ENCODE measurements around the gene GPR156.

GPR156 gene

GRCh38 chr3:120258009-120258408 lies 27.0 kb downstream of the GPR156 start:
- H3K4me2 ChIP-seq (ENCODE audit: low read depth, low read length, poor library complexity, severe bottlenecking), result no peak overlapping the region
- H2AFZ ChIP-seq (ENCODE audit: low read depth, low read length, severe bottlenecking), result no peak overlapping the region
- no peak overlapping the region for H3K4me3 ChIP-seq (ENCODE audit: insufficient read depth, low read length, poor library complexity, severe bottlenecking)
- no peaks in the 10 kb centered on the region for H3K79me2 ChIP-seq (ENCODE audit: insufficient read depth, low read length)
- H3K27me3 ChIP-seq (ENCODE audit: low read length), result 0 out of 2 replicates have a peak, but pooled peaks cover 2% of the 10 kb centered on the region
- H4K20me1 ChIP-seq (ENCODE audit: low read depth, low read length), result no peaks in the 10 kb centered on the region
- H3K9ac ChIP-seq (ENCODE audit: low read length), result no peak overlapping the region
- H3F3A ChIP-seq (ENCODE audit: insufficient read depth), result no peaks in the 10 kb centered on the region
- H3K36me3 ChIP-seq (ENCODE audit: low read length), result no peaks in the 10 kb centered on the region
- H3K27ac ChIP-seq (ENCODE audit: low read depth, low read length), result no peak overlapping the region
- TF ChIP-seq CTCF (IDR thresholded peaks at IDR 0.05; ENCODE audit: insufficient read depth, low read length, poor library complexity, severe bottlenecking) (no peak), EZH2phosphoT487 (conservative IDR thresholded peaks at IDR 0.05; ENCODE audit: low read length) (no peak)
- 0 out of 2 replicates have a peak, but pooled peaks cover 5% of the 10 kb centered on the region for H3K9me3 ChIP-seq (ENCODE audit: insufficient read depth, low read length)
- H3K9me2 ChIP-seq (replicated peaks; ENCODE audit: insufficient read depth, low read length), result no peaks in the 10 kb centered on the region

GRCh38 chr3:120245386-120245785 lies 39.6 kb downstream of the GPR156 start:
- no peaks in the 10 kb centered on the region for H3K9me2 ChIP-seq (replicated peaks; ENCODE audit: insufficient read depth, low read length)

GRCh38 chr3:120244834-120245225 lies 40.2 kb downstream of the GPR156 start:
- Histone ChIP-seq H3K9me3 (ENCODE audit: insufficient read depth, low read length) (no peaks in the 10 kb centered on the region), H3K9me2 (replicated peaks; ENCODE audit: insufficient read depth, low read length) (no peaks in the 10 kb centered on the region), H4K20me1 (ENCODE audit: low read depth, low read length) (no peaks in the 10 kb centered on the region), H3K79me2 (ENCODE audit: insufficient read depth, low read length) (no peaks in the 10 kb centered on the region), H3K9ac (ENCODE audit: low read length) (no peak overlapping the region), H3K27ac (ENCODE audit: low read depth, low read length) (no peak overlapping the region), H3F3A (ENCODE audit: insufficient read depth) (no peaks in the 10 kb centered on the region), H3K4me2 (ENCODE audit: low read depth, low read length, poor library complexity, severe bottlenecking) (no peak overlapping the region), H3K36me3 (ENCODE audit: low read length) (no peaks in the 10 kb centered on the region), H3K4me3 (ENCODE audit: insufficient read depth, low read length, poor library complexity, severe bottlenecking) (no peak overlapping the region), H3K27me3 (ENCODE audit: low read length) (no peaks in the 10 kb centered on the region), H2AFZ (ENCODE audit: low read depth, low read length, severe bottlenecking) (no peak overlapping the region)
- TF ChIP-seq CTCF (IDR thresholded peaks at IDR 0.05; ENCODE audit: insufficient read depth, low read length, poor library complexity, severe bottlenecking) (no peak), EZH2phosphoT487 (conservative IDR thresholded peaks at IDR 0.05; ENCODE audit: low read length) (no peak)

More at GRCh38 chr3:120245386-120245785, 39.6 kb downstream of the GPR156 start:
- H3K27me3 ChIP-seq (ENCODE audit: low read length), result no peaks in the 10 kb centered on the region
- H3K4me2 ChIP-seq (ENCODE audit: low read depth, low read length, poor library complexity, severe bottlenecking), result no peak overlapping the region
- no peak overlapping the region for H3K4me3 ChIP-seq (ENCODE audit: insufficient read depth, low read length, poor library complexity, severe bottlenecking)
- TF ChIP-seq CTCF (IDR thresholded peaks at IDR 0.05; ENCODE audit: insufficient read depth, low read length, poor library complexity, severe bottlenecking) (no peak), EZH2phosphoT487 (conservative IDR thresholded peaks at IDR 0.05; ENCODE audit: low read length) (no peak)
- no peaks in the 10 kb centered on the region for H3K79me2 ChIP-seq (ENCODE audit: insufficient read depth, low read length)
- no peak overlapping the region for H3K9ac ChIP-seq (ENCODE audit: low read length)
- H3K36me3 ChIP-seq (ENCODE audit: low read length), result no peaks in the 10 kb centered on the region
- H2AFZ ChIP-seq (ENCODE audit: low read depth, low read length, severe bottlenecking), result no peak overlapping the region
- H3K9me3 ChIP-seq (ENCODE audit: insufficient read depth, low read length), result no peaks in the 10 kb centered on the region
- H3K27ac ChIP-seq (ENCODE audit: low read depth, low read length), result no peak overlapping the region
- H4K20me1 ChIP-seq (ENCODE audit: low read depth, low read length), result no peaks in the 10 kb centered on the region
- no peaks in the 10 kb centered on the region for H3F3A ChIP-seq (ENCODE audit: insufficient read depth)
